ENCODE data around the gene NT5DC4. TPM values are rescaled to one million over a fixed set of nuclear protein-coding genes. Genes with fewer than 3 reads are reported as not detected.

The NT5DC4 gene
- total RNA-seq, 6 experiments from 2014 or later, result not detected

DNA sequence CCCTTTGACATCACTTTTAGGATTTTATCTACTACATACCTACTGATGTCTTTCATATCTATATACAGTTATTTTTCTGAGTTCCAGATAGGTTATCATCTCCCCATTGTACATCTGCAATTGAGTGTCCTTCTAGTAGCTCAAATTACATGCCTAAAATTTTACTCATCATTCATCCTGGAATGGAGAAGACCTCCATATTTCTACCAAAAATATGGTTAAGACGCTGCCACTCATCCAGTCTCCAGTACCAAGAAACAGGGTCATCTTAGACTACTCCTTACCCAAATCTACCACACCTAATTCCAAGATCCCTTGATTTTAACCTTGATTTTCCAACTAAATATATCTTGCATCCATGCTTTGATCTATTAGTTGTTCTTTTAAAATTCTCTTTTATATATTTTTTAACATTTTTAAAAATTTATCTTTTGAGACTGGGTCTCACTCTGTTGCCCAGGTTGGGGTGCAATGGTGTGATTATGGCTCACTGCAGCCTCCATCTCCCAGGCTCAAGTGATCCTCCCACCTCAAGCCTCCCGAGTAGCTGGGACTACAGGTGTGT, 52.2 kb downstream of the NT5DC4 start:
- TF ChIP-seq, protein P1, sequence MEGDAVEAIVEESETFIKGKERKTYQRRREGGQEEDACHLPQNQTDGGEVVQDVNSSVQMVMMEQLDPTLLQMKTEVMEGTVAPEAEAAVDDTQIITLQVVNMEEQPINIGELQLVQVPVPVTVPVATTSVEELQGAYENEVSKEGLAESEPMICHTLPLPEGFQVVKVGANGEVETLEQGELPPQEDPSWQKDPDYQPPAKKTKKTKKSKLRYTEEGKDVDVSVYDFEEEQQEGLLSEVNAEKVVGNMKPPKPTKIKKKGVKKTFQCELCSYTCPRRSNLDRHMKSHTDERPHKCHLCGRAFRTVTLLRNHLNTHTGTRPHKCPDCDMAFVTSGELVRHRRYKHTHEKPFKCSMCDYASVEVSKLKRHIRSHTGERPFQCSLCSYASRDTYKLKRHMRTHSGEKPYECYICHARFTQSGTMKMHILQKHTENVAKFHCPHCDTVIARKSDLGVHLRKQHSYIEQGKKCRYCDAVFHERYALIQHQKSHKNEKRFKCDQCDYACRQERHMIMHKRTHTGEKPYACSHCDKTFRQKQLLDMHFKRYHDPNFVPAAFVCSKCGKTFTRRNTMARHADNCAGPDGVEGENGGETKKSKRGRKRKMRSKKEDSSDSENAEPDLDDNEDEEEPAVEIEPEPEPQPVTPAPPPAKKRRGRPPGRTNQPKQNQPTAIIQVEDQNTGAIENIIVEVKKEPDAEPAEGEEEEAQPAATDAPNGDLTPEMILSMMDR (IDR thresholded peaks at IDR 0.05), result no peak
- Mint-ChIP-seq H3K9me3 (no peaks in the 10 kb centered on the region; the same call in 1 of the 2 replicates), H3K36me3 (ENCODE audit: low read depth) (0 out of 2 replicates have a peak, but pooled peaks cover under 1% of the 10 kb centered on the region), H3K4me3 (no peak overlapping the region), H3K27me3 (ENCODE audit: insufficient read depth) (no peaks in the 10 kb centered on the region), H3K27ac (no peak overlapping the region), H3K4me1 (ENCODE audit: low read depth) (peaks cover 10% of the 10 kb centered on the region)
- DNase-seq, result no peak

DNA sequence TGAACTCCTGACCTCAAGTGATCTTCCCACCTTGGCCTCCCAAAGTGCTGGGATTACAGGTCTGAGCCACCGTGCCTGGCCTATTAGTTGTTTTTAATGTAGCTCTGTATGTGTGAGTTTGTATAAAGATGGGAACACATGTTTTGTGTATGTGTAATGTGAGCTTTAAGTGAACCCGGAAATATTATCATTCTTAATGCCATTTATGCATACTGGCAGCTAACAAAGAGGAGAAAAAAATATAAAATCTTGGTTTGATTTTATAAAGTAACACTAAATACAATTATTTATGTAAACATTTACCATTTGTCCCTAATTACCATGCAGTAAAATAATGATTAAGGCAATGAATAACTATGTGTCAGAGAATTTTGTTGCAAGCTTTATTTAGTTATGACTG, 52.7 kb downstream of the NT5DC4 start:
- H3K27ac Mint-ChIP-seq, result no peak overlapping the region
- no peak for DNase-seq
- no peaks in the 10 kb centered on the region for H3K36me3 Mint-ChIP-seq (ENCODE audit: low read depth)
- H3K4me1 Mint-ChIP-seq (ENCODE audit: low read depth), result peaks cover 5% of the 10 kb centered on the region
- H3K4me3 Mint-ChIP-seq, result no peak overlapping the region
- H3K27me3 Mint-ChIP-seq (ENCODE audit: insufficient read depth), result no peaks in the 10 kb centered on the region
- no peaks in the 10 kb centered on the region; the same call in 1 of the 2 replicates for H3K9me3 Mint-ChIP-seq
- TF ChIP-seq, protein P1 (IDR thresholded peaks at IDR 0.05), result no peak

DNA sequence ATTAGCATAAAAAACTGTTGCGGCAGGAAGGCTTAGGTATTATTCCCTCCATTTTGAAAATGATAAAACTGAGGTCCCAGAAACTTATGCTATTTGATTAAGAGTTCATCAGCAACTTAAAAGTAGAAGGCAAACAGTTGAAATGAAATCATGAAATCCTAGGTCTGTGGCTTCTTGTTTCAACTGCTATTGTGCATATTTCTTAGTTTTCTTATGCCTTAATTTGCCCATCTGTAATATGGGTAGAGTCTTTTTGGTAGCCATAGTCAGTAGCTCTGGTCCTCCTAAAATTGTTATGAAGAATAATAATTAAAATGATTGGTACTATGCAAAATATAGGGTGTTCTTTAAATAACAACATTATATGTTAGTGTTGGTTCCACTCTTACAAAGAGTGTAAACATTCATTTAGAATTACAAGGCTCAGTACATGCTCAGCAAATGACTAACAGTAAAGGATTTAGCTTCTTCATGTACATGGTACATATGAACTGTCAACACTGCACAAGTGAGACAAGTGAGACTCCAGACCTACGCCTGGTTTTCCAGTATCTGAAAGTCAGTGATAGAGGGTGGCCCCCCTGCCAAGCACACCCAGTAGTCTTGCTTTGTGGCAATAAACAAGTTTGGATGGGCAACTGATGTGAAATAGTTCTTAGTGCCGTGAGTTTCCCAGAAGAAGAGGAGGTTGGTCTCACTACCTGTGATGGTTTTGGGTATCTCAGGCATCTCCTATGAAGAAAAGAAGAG, 53.9 kb downstream of the NT5DC4 start:
- Mint-ChIP-seq H3K4me1 (ENCODE audit: low read depth) (no peaks in the 10 kb centered on the region), H3K36me3 (ENCODE audit: low read depth) (no peaks in the 10 kb centered on the region), H3K4me3 (no peak overlapping the region), H3K27ac (no peak overlapping the region), H3K9me3 (no peaks in the 10 kb centered on the region), H3K27me3 (ENCODE audit: insufficient read depth) (no peaks in the 10 kb centered on the region)
- TF ChIP-seq, protein P1 (IDR thresholded peaks at IDR 0.05), result no peak
- DNase-seq, result no peak

DNA sequence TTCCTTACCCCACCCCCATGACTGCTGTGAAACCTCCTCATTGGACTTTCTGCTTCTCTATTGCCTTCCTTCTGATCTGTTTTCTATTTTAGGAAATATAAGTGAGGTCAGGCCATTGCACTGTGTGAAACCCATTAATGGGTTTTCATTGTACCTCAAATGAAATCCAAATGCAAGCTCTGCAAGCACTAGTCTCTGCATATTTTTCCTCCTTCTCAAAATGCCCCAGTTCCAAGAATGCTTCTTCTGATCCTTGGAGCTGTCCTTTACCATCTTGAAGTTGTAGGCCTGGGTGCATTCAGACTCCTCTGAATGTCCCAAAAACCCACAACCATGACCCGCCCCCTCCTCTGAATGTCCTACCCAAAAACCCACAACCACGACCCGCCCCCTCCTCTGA, 55.3 kb downstream of the NT5DC4 start:
- no peaks in the 10 kb centered on the region for H3K4me1 Mint-ChIP-seq (ENCODE audit: low read depth)
- H3K4me3 Mint-ChIP-seq, result no peak overlapping the region
- no peaks in the 10 kb centered on the region for H3K27me3 Mint-ChIP-seq (ENCODE audit: insufficient read depth)
- DNase-seq, result no peak
- no peaks in the 10 kb centered on the region for H3K9me3 Mint-ChIP-seq
- H3K36me3 Mint-ChIP-seq (ENCODE audit: low read depth), result no peaks in the 10 kb centered on the region
- TF ChIP-seq, protein P1 (IDR thresholded peaks at IDR 0.05), result no peak
- H3K27ac Mint-ChIP-seq, result no peak overlapping the region

DNA sequence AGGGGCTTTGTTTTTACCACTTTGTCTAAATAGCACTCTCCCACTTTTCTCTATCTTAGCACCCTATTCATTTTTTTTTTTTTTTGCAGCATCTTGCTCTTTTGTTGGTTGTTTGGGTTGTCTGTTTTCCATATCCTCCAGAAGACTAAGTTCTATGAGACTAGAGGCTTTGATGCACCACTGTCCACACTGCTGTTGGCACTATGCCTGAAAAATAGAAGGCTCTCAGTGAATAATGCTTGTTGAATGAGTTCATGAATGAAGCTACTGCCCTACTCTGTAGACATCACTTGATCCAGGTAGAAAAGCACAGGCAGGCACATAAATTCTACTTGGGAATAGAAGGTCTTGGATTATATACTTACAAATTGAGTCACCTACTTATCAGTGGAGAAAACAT, 56.2 kb downstream of the NT5DC4 start:
- Mint-ChIP-seq H3K4me3 (no peak overlapping the region), H3K27ac (no peak overlapping the region), H3K4me1 (ENCODE audit: low read depth) (no peaks in the 10 kb centered on the region), H3K27me3 (ENCODE audit: insufficient read depth) (no peaks in the 10 kb centered on the region), H3K9me3 (no peaks in the 10 kb centered on the region), H3K36me3 (ENCODE audit: low read depth) (no peaks in the 10 kb centered on the region)
- DNase-seq, result no peak
- TF ChIP-seq, protein P1 (IDR thresholded peaks at IDR 0.05), result no peak
